Measurements from ENCODE around the gene NUDT16L1. TPM values are rescaled to one million over a fixed set of nuclear protein-coding genes. Genes with fewer than 3 reads are reported as not detected.

NUDT16L1 gene
- total RNA-seq, result 30.3 and 38.5 TPM in 2 replicates

GRCh38 chr16:4693296-4693955, at the start of gene NUDT16L1:
TSS of gene NUDT16L1 (plus strand) at chr16:4693562. CDS start at chr16:4693727, 165 bp downstream.

GRCh38 chr16:4734063-4734729, 40.8 kb downstream of the NUDT16L1 start, which contains the start of the genes ANKS3 and DNAAF8:
TSS of gene ANKS3 (minus strand) at chr16:4734271. CDS start at chr16:4730149, 4,122 bp downstream.
TSS of gene DNAAF8 (plus strand) at chr16:4734537. CDS start at chr16:4736515, 1,978 bp downstream.

Other genes with a start within 250 kb of the NUDT16L1 start
- gene NMRAL1, start 218.9 kb upstream of the NUDT16L1 start, total RNA-seq, result 41.9 and 55.3 TPM in 2 replicates
- 120 and 126 TPM in 2 replicates for gene HMOX2, start 217.2 kb upstream of the NUDT16L1 start, total RNA-seq
- gene CDIP1, start 154.8 kb upstream of the NUDT16L1 start, total RNA-seq, result 36.8 and 38.6 TPM in 2 replicates
- 0.05 TPM in 1 of 2 replicates, not detected in the other for gene C16orf96, start 137.2 kb upstream of the NUDT16L1 start, total RNA-seq
- gene UBALD1, start 78.7 kb upstream of the NUDT16L1 start, total RNA-seq, result 7.6 and 9.0 TPM in 2 replicates
- 31.0 and 44.5 TPM in 2 replicates for gene MGRN1, start 68.7 kb upstream of the NUDT16L1 start, total RNA-seq
- 5.5 and 5.8 TPM in 2 replicates for gene ANKS3, start 40.7 kb downstream of the NUDT16L1 start, total RNA-seq
- gene DNAAF8, start 41.0 kb downstream of the NUDT16L1 start, total RNA-seq, result 0.27 TPM in 1 of 2 replicates, not detected in the other
- gene ZNF500, start 73.6 kb downstream of the NUDT16L1 start, total RNA-seq, result 7.7 and 7.8 TPM in 2 replicates
- not detected in 2 replicates for gene SEPTIN12, start 94.8 kb downstream of the NUDT16L1 start, total RNA-seq
- not detected in 2 replicates for gene SMIM22, start 101.8 kb downstream of the NUDT16L1 start, total RNA-seq
- gene ROGDI, start 109.1 kb downstream of the NUDT16L1 start, total RNA-seq, result 17.0 and 19.7 TPM in 2 replicates
- 56.5 and 57.8 TPM in 2 replicates for gene GLYR1, start 153.7 kb downstream of the NUDT16L1 start, total RNA-seq
- gene UBN1, start 153.9 kb downstream of the NUDT16L1 start, total RNA-seq, result 32.9 and 33.4 TPM in 2 replicates
- 0.47 and 0.64 TPM in 2 replicates for gene PPL, start 243.6 kb downstream of the NUDT16L1 start, total RNA-seq